Activated T-helper 2 cell treated with anti-CD3 and anti-CD28 coated beads, Interferon-gamma antibody, Interleukin-2, Interleukin-4, amounts not matched to agents 10 μg/mL and 5 μg/mL and 100 μg/mL, durations not matched to agents 14 hours and 24 hours and 36 hours (primary cell): ENCODE results near the gene RARB. TPM values are rescaled to one million over a fixed set of nuclear protein-coding genes. Genes with fewer than 3 reads are reported as not detected.

ENCODE experiments used
- DNase-seq: peaks from one replicate; pipeline ENCODE4 v3.0.0; 2021; ENCODE audit warnings: low spot score
- H3K27ac Mint-ChIP-seq: one replicate; pipeline ENCODE4 v1.8.0; 2021; ENCODE audit warnings: mixed read lengths
- H3K27me3 Mint-ChIP-seq: one replicate; pipeline ENCODE4 v1.8.0; 2021; ENCODE audit warnings: low read depth, mixed read lengths
- H3K36me3 Mint-ChIP-seq: one replicate; pipeline ENCODE4 v1.8.0; 2021; ENCODE audit warnings: low read depth, mixed read lengths
- H3K4me1 Mint-ChIP-seq: one replicate; pipeline ENCODE4 v1.8.0; 2021; ENCODE audit warnings: low read depth, mixed read lengths
- H3K4me3 Mint-ChIP-seq: one replicate; pipeline ENCODE4 v1.8.0; 2021; ENCODE audit warnings: low read depth, mild to moderate bottlenecking, moderate library complexity, mixed read lengths
- H3K9me3 Mint-ChIP-seq: one replicate; pipeline ENCODE4 v1.8.0; 2021; ENCODE audit warnings: mixed read lengths
- intact Hi-C: fragments of 100-400 bp; cut with micrococcal nuclease; formaldehyde crosslinking; loops from one replicate; pipeline ENCODE4 v1.15.1; 2023
- total RNA-seq: library from RNA; stranded (reverse); gene quantifications from 2 replicates; pipeline ENCODE4 v1.2.3, GENCODE V29; 2022

The RARB gene
- total RNA-seq, 1 donor from 2014 or later, result not detected

DNA sequence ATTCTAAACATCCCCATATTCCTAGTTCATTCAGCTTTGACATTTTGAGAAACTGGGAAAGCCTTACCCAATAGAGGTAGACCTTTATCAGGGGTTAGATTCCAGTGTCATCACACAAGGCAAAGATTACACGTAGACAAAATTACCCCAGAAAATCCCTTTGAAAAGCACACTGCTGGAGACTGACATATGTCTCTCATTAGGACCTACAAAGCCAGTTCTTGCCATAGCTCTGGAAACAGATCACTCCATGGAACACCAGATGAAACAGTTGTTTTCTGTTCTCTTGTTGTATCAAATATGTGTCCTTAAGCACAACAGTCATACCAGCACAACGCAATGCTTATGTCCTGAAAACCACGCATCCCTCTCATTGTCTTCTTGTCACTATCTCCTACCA is 44.7 kb downstream of the RARB start:
- H3K4me1 Mint-ChIP-seq, result no peaks in the 10 kb centered on the region
- intact Hi-C loops, result no loop called here
- no peak overlapping the region for H3K4me3 Mint-ChIP-seq
- H3K27ac Mint-ChIP-seq, result no peak overlapping the region
- no peaks in the 10 kb centered on the region for H3K9me3 Mint-ChIP-seq
- H3K36me3 Mint-ChIP-seq, result no peaks in the 10 kb centered on the region
- H3K27me3 Mint-ChIP-seq, result peaks cover 2% of the 10 kb centered on the region
- no peak for DNase-seq

- H3K4me1 Mint-ChIP-seq, result no peaks in the 10 kb centered on the region
- peaks cover 2% of the 10 kb centered on the region for H3K27me3 Mint-ChIP-seq
- DNase-seq, result no peak
- intact Hi-C loops, result no loop called here
- no peaks in the 10 kb centered on the region for H3K9me3 Mint-ChIP-seq
- H3K36me3 Mint-ChIP-seq, result no peaks in the 10 kb centered on the region
- H3K4me3 Mint-ChIP-seq, result no peak overlapping the region
- no peak overlapping the region for H3K27ac Mint-ChIP-seq
Observed at GRCh38 chr3:25473246-25473645, 45.2 kb downstream of the RARB start.

GRCh38 chr3:25474052-25474451 is 46.0 kb downstream of the RARB start:
- Mint-ChIP-seq H3K4me1 (no peaks in the 10 kb centered on the region), H3K27me3 (peaks cover 2% of the 10 kb centered on the region), H3K4me3 (no peak overlapping the region), H3K27ac (no peak overlapping the region), H3K9me3 (no peaks in the 10 kb centered on the region), H3K36me3 (no peaks in the 10 kb centered on the region)
- no peak for DNase-seq
- intact Hi-C loops, result no loop called here

GRCh38 chr3:25476639-25477038 is 48.6 kb downstream of the RARB start:
- DNase-seq, result no peak
- peaks cover 2% of the 10 kb centered on the region for H3K27me3 Mint-ChIP-seq

DNA sequence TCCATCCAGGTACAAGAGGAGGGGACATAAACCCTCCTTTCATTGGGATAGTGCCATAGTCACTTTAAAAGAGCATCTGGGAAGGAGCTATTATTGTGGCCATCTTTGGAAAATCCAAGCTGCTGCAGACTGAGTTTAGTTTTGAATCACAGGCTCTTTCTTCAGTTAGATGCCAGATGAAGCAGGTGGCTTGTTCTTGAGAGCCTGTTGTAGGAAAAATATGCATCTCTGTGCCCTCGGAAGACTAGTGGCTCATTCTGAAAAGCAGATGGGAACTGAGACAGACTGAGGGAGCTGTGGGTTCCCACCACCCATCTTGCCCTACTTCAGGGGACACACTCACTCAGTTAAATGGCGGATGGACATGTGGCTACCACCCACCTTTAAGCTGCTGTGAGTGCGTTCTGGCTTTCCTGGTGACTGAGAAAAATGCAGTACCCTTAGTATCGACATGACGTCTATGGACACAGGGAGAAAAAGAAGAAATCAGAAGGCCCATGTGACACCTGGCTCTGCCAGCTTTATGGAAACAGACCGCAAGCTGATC is 50.2 kb downstream of the RARB start:
- H3K27me3 Mint-ChIP-seq, result peaks cover 2% of the 10 kb centered on the region
- H3K9me3 Mint-ChIP-seq, result no peaks in the 10 kb centered on the region
- DNase-seq, result no peak
- H3K4me1 Mint-ChIP-seq, result no peaks in the 10 kb centered on the region
- intact Hi-C loops, result no loop called here
- H3K36me3 Mint-ChIP-seq, result no peaks in the 10 kb centered on the region
- H3K4me3 Mint-ChIP-seq, result no peak overlapping the region
- no peak overlapping the region for H3K27ac Mint-ChIP-seq

More at GRCh38 chr3:25476639-25477038, 48.6 kb downstream of the RARB start:
- Mint-ChIP-seq H3K9me3 (no peaks in the 10 kb centered on the region), H3K27ac (no peak overlapping the region), H3K4me1 (no peaks in the 10 kb centered on the region), H3K4me3 (no peak overlapping the region), H3K36me3 (no peaks in the 10 kb centered on the region)
- intact Hi-C loops, result no loop called here

GRCh38 chr3:25478964-25479726 is 51.1 kb downstream of the RARB start:
- Mint-ChIP-seq H3K27ac (no peak overlapping the region), H3K9me3 (no peaks in the 10 kb centered on the region), H3K27me3 (peaks cover 2% of the 10 kb centered on the region), H3K4me3 (no peak overlapping the region), H3K36me3 (no peaks in the 10 kb centered on the region), H3K4me1 (no peaks in the 10 kb centered on the region)
- intact Hi-C loops, result no loop called here
- DNase-seq, result no peak

DNA sequence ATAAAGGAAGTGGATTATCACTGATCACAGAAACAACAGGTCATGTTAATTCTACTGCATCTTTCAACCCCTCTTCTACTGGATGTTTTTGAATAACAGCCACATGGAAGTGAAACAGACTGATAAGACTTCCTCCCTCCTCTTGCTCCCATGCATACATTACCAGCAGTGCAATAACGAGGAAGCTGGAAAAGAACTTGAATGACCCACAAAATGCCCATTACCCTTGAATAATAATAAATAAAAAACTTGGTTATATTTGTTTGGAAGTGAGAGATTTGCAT is 51.6 kb downstream of the RARB start:
- H3K4me1 Mint-ChIP-seq, result no peaks in the 10 kb centered on the region
- no peaks in the 10 kb centered on the region for H3K9me3 Mint-ChIP-seq
- H3K36me3 Mint-ChIP-seq, result no peaks in the 10 kb centered on the region
- no peak overlapping the region for H3K4me3 Mint-ChIP-seq
- intact Hi-C loops, result no loop called here
- DNase-seq, result no peak
- peaks cover 2% of the 10 kb centered on the region for H3K27me3 Mint-ChIP-seq
- no peak overlapping the region for H3K27ac Mint-ChIP-seq

DNA sequence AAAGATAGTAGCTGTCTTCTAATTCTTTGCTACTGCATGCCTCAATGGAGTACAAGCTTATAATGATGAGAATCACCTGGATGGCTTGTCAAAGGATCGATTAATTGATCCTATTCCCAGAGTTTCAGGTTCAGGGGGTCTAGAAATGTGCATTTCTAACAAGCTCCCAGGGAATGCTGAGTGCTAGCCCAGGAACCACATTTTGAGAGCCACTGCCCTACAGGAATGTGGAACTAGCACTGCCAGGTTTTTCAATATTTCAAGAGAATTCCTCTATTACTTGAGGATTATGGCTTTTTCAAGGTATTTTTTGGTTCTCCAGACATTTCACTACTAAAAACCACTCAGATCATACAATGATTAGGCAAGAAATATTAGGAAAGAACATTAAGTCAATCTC is 52.7 kb downstream of the RARB start:
- Mint-ChIP-seq H3K9me3 (no peaks in the 10 kb centered on the region), H3K36me3 (no peaks in the 10 kb centered on the region), H3K4me3 (no peak overlapping the region), H3K27me3 (peaks cover 2% of the 10 kb centered on the region), H3K4me1 (no peaks in the 10 kb centered on the region), H3K27ac (no peak overlapping the region)
- no peak for DNase-seq
- intact Hi-C loops, result no loop called here

GRCh38 chr3:25481386-25481785 is 53.3 kb downstream of the RARB start:
- peaks cover 2% of the 10 kb centered on the region for H3K27me3 Mint-ChIP-seq
- no peak overlapping the region for H3K4me3 Mint-ChIP-seq
- H3K36me3 Mint-ChIP-seq, result no peaks in the 10 kb centered on the region
- H3K9me3 Mint-ChIP-seq, result no peaks in the 10 kb centered on the region
- DNase-seq, result no peak
- no peaks in the 10 kb centered on the region for H3K4me1 Mint-ChIP-seq
- intact Hi-C loops, result no loop called here
- H3K27ac Mint-ChIP-seq, result no peak overlapping the region

- Mint-ChIP-seq H3K9me3 (no peaks in the 10 kb centered on the region), H3K36me3 (no peaks in the 10 kb centered on the region)
- intact Hi-C loops, result no loop called here
Observed at GRCh38 chr3:25483456-25483855, 55.4 kb downstream of the RARB start.

GRCh38 chr3:25485673-25486072 is 57.6 kb downstream of the RARB start:
- H3K27ac Mint-ChIP-seq, result no peak overlapping the region
- H3K4me1 Mint-ChIP-seq, result no peaks in the 10 kb centered on the region
- DNase-seq, result no peak
- intact Hi-C loops, result no loop called here
- no peaks in the 10 kb centered on the region for H3K36me3 Mint-ChIP-seq
- H3K9me3 Mint-ChIP-seq, result no peaks in the 10 kb centered on the region
- no peak overlapping the region for H3K4me3 Mint-ChIP-seq
- H3K27me3 Mint-ChIP-seq, result peaks cover 2% of the 10 kb centered on the region

More at GRCh38 chr3:25483456-25483855, 55.4 kb downstream of the RARB start:
- DNase-seq, result no peak
- Mint-ChIP-seq H3K27ac (no peak overlapping the region), H3K4me3 (no peak overlapping the region), H3K27me3 (peaks cover 2% of the 10 kb centered on the region), H3K4me1 (no peaks in the 10 kb centered on the region)

DNA sequence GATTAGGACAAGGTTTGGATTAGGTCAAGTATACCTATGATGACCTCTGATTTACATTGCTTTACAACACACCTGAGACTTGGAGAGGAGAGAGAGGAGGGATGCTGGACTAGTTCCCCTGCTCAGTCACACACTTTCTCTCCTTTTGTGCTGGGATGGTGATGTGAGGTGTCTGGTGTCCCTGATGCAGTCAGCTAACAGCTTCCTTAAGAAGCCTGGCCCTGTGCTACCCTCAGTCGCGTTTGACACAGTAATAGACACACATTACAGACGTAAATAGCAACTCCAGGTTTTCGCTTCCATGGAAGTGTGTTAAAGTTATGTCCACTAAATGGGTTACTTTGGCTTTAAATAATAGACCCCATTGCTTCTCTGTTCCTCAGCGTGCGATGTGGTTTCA is 58.9 kb downstream of the RARB start:
- no peak overlapping the region for H3K4me3 Mint-ChIP-seq
- intact Hi-C loops, result no loop called here
- H3K9me3 Mint-ChIP-seq, result no peaks in the 10 kb centered on the region
- H3K36me3 Mint-ChIP-seq, result no peaks in the 10 kb centered on the region
- DNase-seq, result no peak
- no peaks in the 10 kb centered on the region for H3K4me1 Mint-ChIP-seq
- H3K27ac Mint-ChIP-seq, result no peak overlapping the region
- peaks cover 2% of the 10 kb centered on the region for H3K27me3 Mint-ChIP-seq

- peaks cover 16% of the 10 kb centered on the region for H3K9me3 Mint-ChIP-seq
- H3K4me1 Mint-ChIP-seq, result no peaks in the 10 kb centered on the region
- no peak overlapping the region for H3K4me3 Mint-ChIP-seq
- intact Hi-C loops, result no loop called here
- no peaks in the 10 kb centered on the region for H3K27me3 Mint-ChIP-seq
- no peak for DNase-seq
- no peak overlapping the region for H3K27ac Mint-ChIP-seq
- no peaks in the 10 kb centered on the region for H3K36me3 Mint-ChIP-seq
Observed at GRCh38 chr3:25489858-25490593, 62.0 kb downstream of the RARB start.
